Spleen (tissue), 11 donors: ENCODE data around the gene BPTF. TPM values are rescaled to one million over a fixed set of nuclear protein-coding genes. Genes with fewer than 3 reads are reported as not detected.

Experiments
- DNase-seq: peaks from one replicate; pipeline ENCODE4 v3.0.0-alpha.2; 2020
- H3K27ac ChIP-seq, 8 donors: fragments of 200-600 bp; sonication (generic) in 7 of 8; 1 replicate in 4 of 8; 2 replicates in 4 of 8; pipeline versions ENCODE4 v1.5.0 to v1.8.0; 2016 to 2021; ENCODE audit warnings: inconsistent platforms in 4 of 8, mild to moderate bottlenecking in 4 of 8, moderate library complexity in 1 of 8
- H3K27me3 ChIP-seq, 7 donors: fragments of 200-600 bp; sonication (generic) in 6 of 7; replicated peaks in 1 of 7; 1 replicate in 4 of 7; 2 replicates in 3 of 7; pipeline versions ENCODE4 v1.5.0 to v1.8.0; 2016 to 2021; ENCODE audit warnings: inconsistent platforms in 3 of 7, mild to moderate bottlenecking in 1 of 7
- H3K36me3 ChIP-seq, 6 donors: fragments of 200-600 bp; sonication (generic) in 5 of 6; 1 replicate in 4 of 6; 2 replicates in 2 of 6; pipeline versions ENCODE4 v1.5.0 to v1.8.0; 2016 to 2021; ENCODE audit warnings: inconsistent platforms in 2 of 6
- H3K4me1 ChIP-seq, 6 donors: fragments of 200-600 bp; sonication (generic) in 5 of 6; 1 replicate in 3 of 6; 2 replicates in 3 of 6; pipeline versions ENCODE4 v1.5.0 to v1.8.0; 2016 to 2021; ENCODE audit warnings: inconsistent platforms in 3 of 6
- H3K4me3 ChIP-seq, 8 donors: fragments of 200-600 bp; sonication (generic) in 7 of 8; 1 replicate in 4 of 8; 2 replicates in 4 of 8; pipeline versions ENCODE4 v1.5.0 to v1.8.0; 2016 to 2021; ENCODE audit warnings: inconsistent platforms in 4 of 8, mild to moderate bottlenecking in 4 of 8, moderate library complexity in 2 of 8
- H3K9me3 ChIP-seq, 8 donors: fragments of 200-600 bp; sonication (generic) in 7 of 8; 1 replicate in 4 of 8; 2 replicates in 4 of 8; pipeline versions ENCODE4 v1.5.0 to v1.8.0; 2016 to 2021; ENCODE audit warnings: inconsistent platforms in 4 of 8
- POLR2A ChIP-seq, 3 donors: fragments of 450-650 bp; IDR thresholded peaks; one replicate each; pipeline ENCODE4 v1.5.1; 2017; ENCODE audit warnings: antibody characterized with exemption in 3 of 3, mild to moderate bottlenecking in 1 of 3
- POLR2AphosphoS5 ChIP-seq, 3 donors: sonication (generic); formaldehyde crosslinking; IDR thresholded peaks; one replicate each; pipeline ENCODE4 v1.5.1; 2017; ENCODE audit warnings: antibody characterized with exemption in 3 of 3
- WGBS, 5 donors: extraction: QIAGEN DNeasy Blood & Tissue Kit in 3 of 5; methylation state at CpG; one replicate each; pipeline versions ENCODE4 v1.1.5 to v1.1.7; 2013 to 2018; 5-methylcytosine and 5-hydroxymethylcytosine counted together
- intact Hi-C: fragments of 100-400 bp; cut with DNase I; formaldehyde crosslinking; loops from one replicate; pipeline ENCODE4 v1.15.0; 2023; ENCODE audit warnings: low total_unique reads
- polyA plus RNA-seq, 3 donors: library from polyadenylated mRNA; stranded (reverse); fragments of 200-250 nt; gene quantifications; one replicate each; pipeline ENCODE4 v1.2.1, GENCODE V29; 2013
- total RNA-seq, 7 donors: library from RNA; depleted of rRNA in 3 of 7; stranded (reverse); fragments of >200 nt in 3 of 7; fragmentation: NEBNext Ultra II Directional in 4 of 7; extraction: Animal tissue kit (Norgen Biotek cat#: 25700) in 4 of 7; gene quantifications; one replicate each; pipeline versions ENCODE4 v1.1.0 to v1.2.1, GENCODE V29; 2016 to 2021
- TF ChIP-seq, protein P1 (sequence below), 11 experiments: fragments of 200-600 bp in 7 of 11; fragments of 450-650 bp in 4 of 11; sonication (generic) in 4 of 11; IDR thresholded peaks in 8 of 11; conservative IDR thresholded peaks in 3 of 11; 1 replicate in 7 of 11; 2 replicates in 4 of 11; pipeline versions ENCODE4 v1.4.0 to v1.8.0; 2016 to 2021; ENCODE audit warnings: antibody characterized with exemption in 11 of 11, inconsistent platforms in 4 of 11, mild to moderate bottlenecking in 1 of 11
- donor health status: healthy with polysubstance abuse.
- donor health status: DM: no; HTN: no; CAD: no; lungs with moderate emphysema.
- donor health status: DM: no; HTN: no; CAD: no.
- donor health status: Bipolar disorder and iron deficiency.
- donor health status: healthy.
- donor health status: DM: no; HTN: no; CAD: no.
- donor health status: DM: yes; HTN: yes; CAD: no.

BPTF gene
- total and polyA plus RNA-seq, 10 donors: 12.3 to 148 (median 120) TPM

DNA sequence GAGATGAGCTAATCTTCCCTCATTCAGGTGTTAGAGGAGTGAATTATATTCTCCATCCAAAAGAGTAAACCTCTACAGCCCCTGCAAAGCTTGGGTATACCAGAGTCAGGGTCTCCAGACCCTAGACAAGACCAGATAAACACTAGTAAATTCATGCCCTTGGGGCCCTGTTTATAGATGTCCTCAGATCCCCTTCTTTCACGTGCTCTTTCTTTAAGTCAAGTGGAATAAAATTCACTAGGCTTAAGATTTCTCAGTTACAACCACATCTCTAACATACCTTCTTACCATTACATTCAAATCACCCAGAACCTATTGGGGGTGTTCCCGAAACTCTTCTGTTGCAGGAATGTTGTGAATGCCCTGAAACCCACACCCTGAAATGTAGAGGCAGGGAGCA, 173.2 kb downstream of the BPTF start:
- TF ChIP-seq, protein P1, sequence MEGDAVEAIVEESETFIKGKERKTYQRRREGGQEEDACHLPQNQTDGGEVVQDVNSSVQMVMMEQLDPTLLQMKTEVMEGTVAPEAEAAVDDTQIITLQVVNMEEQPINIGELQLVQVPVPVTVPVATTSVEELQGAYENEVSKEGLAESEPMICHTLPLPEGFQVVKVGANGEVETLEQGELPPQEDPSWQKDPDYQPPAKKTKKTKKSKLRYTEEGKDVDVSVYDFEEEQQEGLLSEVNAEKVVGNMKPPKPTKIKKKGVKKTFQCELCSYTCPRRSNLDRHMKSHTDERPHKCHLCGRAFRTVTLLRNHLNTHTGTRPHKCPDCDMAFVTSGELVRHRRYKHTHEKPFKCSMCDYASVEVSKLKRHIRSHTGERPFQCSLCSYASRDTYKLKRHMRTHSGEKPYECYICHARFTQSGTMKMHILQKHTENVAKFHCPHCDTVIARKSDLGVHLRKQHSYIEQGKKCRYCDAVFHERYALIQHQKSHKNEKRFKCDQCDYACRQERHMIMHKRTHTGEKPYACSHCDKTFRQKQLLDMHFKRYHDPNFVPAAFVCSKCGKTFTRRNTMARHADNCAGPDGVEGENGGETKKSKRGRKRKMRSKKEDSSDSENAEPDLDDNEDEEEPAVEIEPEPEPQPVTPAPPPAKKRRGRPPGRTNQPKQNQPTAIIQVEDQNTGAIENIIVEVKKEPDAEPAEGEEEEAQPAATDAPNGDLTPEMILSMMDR (IDR thresholded peaks at IDR 0.05 in 8 of 11, conservative IDR thresholded peaks at IDR 0.05 in 3 of 11): no peak
- TF ChIP-seq POLR2A (IDR thresholded peaks at IDR 0.05) (no peak), POLR2AphosphoS5 (IDR thresholded peaks at IDR 0.05) (no peak)
- no peaks in the 10 kb centered on the region for H3K36me3 ChIP-seq
- intact Hi-C loops: no loop called here
- H3K4me1 ChIP-seq: peaks cover 8 to 31% (median 28%) of the 10 kb centered on the region in 6 donors
- no peak overlapping the region for H3K4me3 ChIP-seq
- no peak for DNase-seq
- WGBS, 5 donors: 84 to 92% (median 87%) methylated on average over 2 of the region's 2 CpGs
- H3K9me3 ChIP-seq: no peaks in the 10 kb centered on the region
- no peak overlapping the region for H3K27ac ChIP-seq
- peaks cover 0 to 26% (median 0%) of the 10 kb centered on the region in 7 donors for H3K27me3 ChIP-seq

DNA sequence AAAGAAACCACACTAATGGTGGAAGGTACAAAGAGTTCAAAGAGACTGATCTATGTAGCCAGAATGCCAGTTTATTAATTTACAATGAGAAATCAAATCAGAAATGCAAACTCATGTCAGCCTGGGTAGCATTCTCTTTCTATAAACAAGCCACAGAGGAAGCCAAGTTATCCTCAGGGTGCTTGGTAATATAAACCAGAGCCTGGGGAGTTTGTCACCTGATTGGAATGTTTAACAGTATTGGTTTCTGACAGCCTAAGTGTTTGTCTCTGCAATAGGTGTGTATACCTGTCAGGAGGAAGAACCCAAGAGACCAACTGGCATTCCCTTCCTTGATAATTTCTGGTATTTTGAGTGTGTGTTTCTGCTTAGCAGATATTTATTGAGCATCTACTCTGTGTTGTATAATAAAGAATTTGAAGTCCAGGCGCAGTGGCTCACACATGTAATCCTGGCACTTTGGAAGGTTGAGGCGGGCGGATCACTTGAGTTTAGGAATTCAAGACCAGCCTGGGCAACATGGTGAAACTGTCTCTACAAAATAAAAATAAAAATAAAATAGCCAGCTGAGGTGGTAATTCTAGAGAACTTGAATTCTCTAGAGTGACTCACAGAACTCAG, 174.1 kb downstream of the BPTF start:
- DNase-seq: no peak
- intact Hi-C loops: no loop called here
- 91 to 100% (median 97%) methylated on average over 3 of the region's 3 CpGs for WGBS, 5 donors

DNA sequence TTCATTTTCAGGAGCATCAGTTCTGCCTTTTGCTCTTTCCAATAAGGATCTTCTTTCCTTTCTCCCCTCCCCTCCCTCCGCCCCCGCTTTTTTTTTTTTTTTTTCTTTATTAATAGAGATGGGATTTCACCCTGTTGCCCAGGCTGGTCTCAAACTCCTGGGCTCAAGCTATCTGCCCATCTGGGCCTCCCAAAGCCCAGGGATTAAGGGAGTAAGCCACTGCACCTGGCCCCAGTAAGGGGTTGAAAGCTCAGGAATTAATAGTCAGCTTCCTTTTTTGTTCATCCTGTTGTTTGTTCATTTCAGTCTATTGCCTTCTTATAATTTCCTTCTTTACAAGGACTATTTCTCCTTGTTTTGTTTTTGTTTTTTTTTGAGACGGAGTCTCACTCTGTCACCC, 178.9 kb downstream of the BPTF start:
- no peaks in the 10 kb centered on the region for H3K27me3 ChIP-seq
- no peak overlapping the region for H3K4me3 ChIP-seq
- no peak for DNase-seq
- H3K9me3 ChIP-seq: no peaks in the 10 kb centered on the region
- no peak overlapping the region for H3K27ac ChIP-seq
- H3K36me3 ChIP-seq: no peaks in the 10 kb centered on the region
- intact Hi-C loops: no loop called here
- TF ChIP-seq POLR2A (IDR thresholded peaks at IDR 0.05): no peak
- no peak for TF ChIP-seq POLR2AphosphoS5 (IDR thresholded peaks at IDR 0.05)
- TF ChIP-seq, protein P1 (IDR thresholded peaks at IDR 0.05 in 8 of 11, conservative IDR thresholded peaks at IDR 0.05 in 3 of 11): no peak
- no peaks in the 10 kb centered on the region for H3K4me1 ChIP-seq
- WGBS, 5 donors: 87 to 95% (median 93%) methylated on average over 3 of the region's 3 CpGs

More for the DNA sequence above, 174.1 kb downstream of the BPTF start:
- H3K27me3 ChIP-seq: peaks cover 0 to 26% (median 0%) of the 10 kb centered on the region in 7 donors
- H3K9me3 ChIP-seq: no peaks in the 10 kb centered on the region
- H3K4me3 ChIP-seq: no peak overlapping the region
- no peaks in the 10 kb centered on the region for H3K36me3 ChIP-seq
- no peak overlapping the region for H3K27ac ChIP-seq
- no peak for TF ChIP-seq POLR2A (IDR thresholded peaks at IDR 0.05)
- H3K4me1 ChIP-seq: peaks cover 8 to 25% (median 23%) of the 10 kb centered on the region in 6 donors

DNA sequence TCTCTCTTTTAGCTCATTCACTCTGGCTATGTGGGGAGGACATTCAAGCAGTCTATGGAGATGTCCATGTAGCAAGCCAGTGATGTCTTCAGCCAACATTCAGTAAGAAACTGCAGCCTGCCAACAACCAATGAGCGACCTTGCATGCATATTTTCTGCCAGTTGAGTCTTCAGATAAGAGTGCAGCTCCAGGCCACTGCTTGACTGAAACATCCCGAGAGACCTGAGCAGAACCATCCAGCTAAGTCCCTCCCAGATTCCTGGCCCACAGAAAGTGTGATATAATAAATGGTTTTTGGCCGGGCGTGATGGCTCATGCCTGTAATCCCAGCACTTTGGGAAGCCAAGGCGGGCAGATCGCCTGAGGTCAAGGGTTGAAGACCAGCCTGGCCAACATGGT, 181.5 kb downstream of the BPTF start:
- no peaks in the 10 kb centered on the region for H3K36me3 ChIP-seq

More for the DNA sequence above, 181.5 kb downstream of the BPTF start:
- intact Hi-C loops: no loop called here
- no peaks in the 10 kb centered on the region for H3K9me3 ChIP-seq
- H3K4me3 ChIP-seq: no peak overlapping the region
- H3K27ac ChIP-seq: no peak overlapping the region
- peaks cover 0 to 6% (median 5%) of the 10 kb centered on the region in 6 donors for H3K4me1 ChIP-seq
- TF ChIP-seq, protein P1 (IDR thresholded peaks at IDR 0.05 in 8 of 11, conservative IDR thresholded peaks at IDR 0.05 in 3 of 11): no peak
- TF ChIP-seq POLR2A (IDR thresholded peaks at IDR 0.05) (no peak), POLR2AphosphoS5 (IDR thresholded peaks at IDR 0.05) (no peak)
- H3K27me3 ChIP-seq: no peaks in the 10 kb centered on the region
- WGBS, 5 donors: 85 to 97% (median 88%) methylated on average over 6 of the region's 6 CpGs
- DNase-seq: peak; percentile 22
